ENCODE data around the gene PELI2. TPM values are rescaled to one million over a fixed set of nuclear protein-coding genes. Genes with fewer than 3 reads are reported as not detected.

PELI2 gene
- total RNA-seq, 1 donor from 2014 or later, result 33.7 TPM

- no peaks in the 10 kb centered on the region for H3K36me3 Mint-ChIP-seq
- TF ChIP-seq CTCF (conservative IDR thresholded peaks at IDR 0.05), result no peak
- H3K27ac Mint-ChIP-seq, result no peak overlapping the region
- H3K27me3 Mint-ChIP-seq, result peaks cover 20% of the 10 kb centered on the region
- peaks cover 18% of the 10 kb centered on the region for H3K4me1 Mint-ChIP-seq (ENCODE audit: unreplicated experiment)
- no peak overlapping the region for H3K4me3 Mint-ChIP-seq
- no peaks in the 10 kb centered on the region for H3K9me3 Mint-ChIP-seq
- no peak for DNase-seq (ENCODE audit: extremely low spot score, unreplicated experiment)
Measured at GRCh38 chr14:56085471-56085870, 32.7 kb upstream of the PELI2 start.

- TF ChIP-seq CTCF (conservative IDR thresholded peaks at IDR 0.05), result no peak
- no peak for DNase-seq (ENCODE audit: extremely low spot score, unreplicated experiment)
- Mint-ChIP-seq H3K4me1 (ENCODE audit: unreplicated experiment) (peaks cover 12% of the 10 kb centered on the region), H3K36me3 (no peaks in the 10 kb centered on the region), H3K27me3 (peaks cover 14% of the 10 kb centered on the region), H3K9me3 (no peaks in the 10 kb centered on the region), H3K4me3 (no peak overlapping the region), H3K27ac (no peak overlapping the region)
Measured at GRCh38 chr14:56087671-56088471, 30.3 kb upstream of the PELI2 start.

GRCh38 chr14:56088941-56089340, 29.3 kb upstream of the PELI2 start:
- H3K36me3 Mint-ChIP-seq, result no peaks in the 10 kb centered on the region
- no peak overlapping the region for H3K27ac Mint-ChIP-seq
- no peak overlapping the region for H3K4me3 Mint-ChIP-seq
- H3K9me3 Mint-ChIP-seq, result no peaks in the 10 kb centered on the region
- H3K27me3 Mint-ChIP-seq, result peaks cover 10% of the 10 kb centered on the region
- peaks cover 15% of the 10 kb centered on the region for H3K4me1 Mint-ChIP-seq (ENCODE audit: unreplicated experiment)
- DNase-seq (ENCODE audit: extremely low spot score, unreplicated experiment), result no peak
- no peak for TF ChIP-seq CTCF (conservative IDR thresholded peaks at IDR 0.05)

- TF ChIP-seq CTCF (conservative IDR thresholded peaks at IDR 0.05), result no peak
- H3K27ac Mint-ChIP-seq, result no peak overlapping the region
Measured at GRCh38 chr14:56092763-56093162, 25.4 kb upstream of the PELI2 start.

GRCh38 chr14:56094076-56094475, 24.1 kb upstream of the PELI2 start:
- DNase-seq (ENCODE audit: extremely low spot score, unreplicated experiment), result no peak
- no peak for TF ChIP-seq CTCF (conservative IDR thresholded peaks at IDR 0.05)
- Mint-ChIP-seq H3K9me3 (no peaks in the 10 kb centered on the region), H3K36me3 (no peaks in the 10 kb centered on the region), H3K27ac (no peak overlapping the region), H3K4me3 (no peak overlapping the region), H3K4me1 (ENCODE audit: unreplicated experiment) (peaks cover 17% of the 10 kb centered on the region), H3K27me3 (no peaks in the 10 kb centered on the region)

More at GRCh38 chr14:56092763-56093162, 25.4 kb upstream of the PELI2 start:
- Mint-ChIP-seq H3K9me3 (no peaks in the 10 kb centered on the region), H3K36me3 (no peaks in the 10 kb centered on the region), H3K4me3 (no peak overlapping the region), H3K4me1 (ENCODE audit: unreplicated experiment) (peaks cover 26% of the 10 kb centered on the region), H3K27me3 (no peaks in the 10 kb centered on the region)
- DNase-seq (ENCODE audit: extremely low spot score, unreplicated experiment), result no peak

All from type B pancreatic cell (in vitro differentiated cells).